Stimulated activated CD4-positive, alpha-beta T cell treated with anti-CD3 and anti-CD28 coated beads, TNF-alpha, amount 100 ng/mL, for 1 hour (primary cell): ENCODE data around the gene RTCA.
"Not testable (repeated sequence)": the region's sequence is repeated elsewhere in the genome, so short reads cannot be mapped to it uniquely, and the experiment has no call there.

Source experiments
- DNase-seq, 3 donors: peaks; one replicate each; pipeline ENCODE4 v3.0.0-alpha.2; 2020; ENCODE audit warnings: low read depth in 3 of 3, low spot score in 1 of 3

The RTCA gene

DNA sequence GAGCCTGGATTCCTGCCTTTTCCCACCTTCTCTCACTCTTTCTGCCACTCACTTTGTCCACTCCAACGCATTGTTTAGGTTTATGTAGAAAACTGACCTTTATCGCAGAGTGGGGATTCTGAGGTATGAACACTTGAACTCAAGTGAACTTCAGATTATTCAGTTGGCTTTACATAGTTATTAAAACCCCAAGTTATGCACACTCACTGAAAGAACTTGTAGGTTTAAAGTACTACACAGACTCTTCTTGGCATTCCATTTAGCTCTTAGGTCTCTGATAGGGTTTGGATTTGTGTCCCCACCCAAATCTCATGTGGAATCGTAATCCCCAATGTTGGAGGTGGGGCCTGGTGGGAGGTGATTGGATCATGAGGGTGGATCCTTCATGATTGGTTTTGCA, 39.9 kb downstream of the RTCA start:
- no peak for DNase-seq

DNA sequence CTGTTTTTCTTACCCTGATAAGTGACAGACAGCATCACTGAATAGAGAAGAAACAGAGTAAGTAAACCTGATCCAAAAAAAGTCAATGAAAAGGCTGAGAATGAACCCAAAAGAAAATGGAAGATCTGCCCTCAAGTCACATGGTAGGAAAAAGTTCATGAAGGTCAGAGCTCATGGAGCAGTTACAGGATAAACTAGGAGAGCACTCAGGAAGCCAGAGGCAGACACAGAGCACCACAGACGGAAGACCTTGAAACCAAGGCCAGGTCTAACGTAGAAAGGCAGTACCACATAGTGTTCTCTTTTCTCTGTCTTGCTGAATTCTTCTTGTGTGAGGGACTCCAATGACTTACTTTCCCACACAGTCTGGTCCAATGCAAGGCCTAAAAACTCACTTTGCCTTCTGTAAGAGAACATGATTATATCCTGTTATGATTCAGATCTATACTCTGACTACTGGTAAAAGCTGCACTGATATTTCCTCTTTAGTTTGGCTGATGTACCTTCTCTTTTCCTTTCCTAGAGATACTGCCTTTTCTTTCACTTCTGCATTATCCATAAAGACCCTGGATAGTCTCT, 40.8 kb downstream of the RTCA start:
- no peak for DNase-seq

DNA sequence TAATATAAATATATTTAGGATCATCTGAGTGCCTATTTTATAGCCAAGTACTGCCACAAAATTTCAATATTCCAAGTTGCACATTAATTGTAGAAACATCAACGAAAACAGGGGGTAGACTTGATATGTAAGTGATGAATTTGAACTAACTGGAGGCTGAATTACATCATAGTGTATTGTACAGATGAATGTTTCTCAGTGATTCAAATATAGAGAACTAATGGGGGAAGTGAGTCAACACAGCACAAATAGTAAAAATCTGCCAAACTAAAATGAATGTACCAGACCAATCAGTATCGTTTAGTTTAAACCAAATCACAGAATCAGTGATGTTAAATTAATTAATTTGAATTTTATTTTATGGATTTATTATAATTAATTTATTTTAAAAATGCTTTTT, 42.8 kb downstream of the RTCA start:
- no peak for DNase-seq

DNA sequence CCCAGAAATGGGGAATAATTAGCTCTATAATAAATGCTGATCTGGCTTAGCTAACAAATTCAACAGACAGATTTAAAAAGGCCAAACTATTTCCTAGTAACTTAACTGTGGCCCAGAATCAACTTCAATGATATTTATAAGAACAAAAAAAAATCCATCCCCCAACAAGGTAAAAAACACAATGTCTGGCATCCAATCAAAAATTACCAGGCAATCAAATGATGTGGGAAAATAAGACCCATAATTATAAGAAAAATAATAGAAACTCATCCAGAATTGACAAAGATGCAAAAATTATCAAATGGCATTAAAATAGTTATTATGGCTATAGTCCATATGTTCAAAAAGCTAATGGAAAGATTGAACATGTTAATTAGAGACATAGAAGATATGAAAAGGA, 43.8 kb downstream of the RTCA start:
- DNase-seq = no peak

DNA sequence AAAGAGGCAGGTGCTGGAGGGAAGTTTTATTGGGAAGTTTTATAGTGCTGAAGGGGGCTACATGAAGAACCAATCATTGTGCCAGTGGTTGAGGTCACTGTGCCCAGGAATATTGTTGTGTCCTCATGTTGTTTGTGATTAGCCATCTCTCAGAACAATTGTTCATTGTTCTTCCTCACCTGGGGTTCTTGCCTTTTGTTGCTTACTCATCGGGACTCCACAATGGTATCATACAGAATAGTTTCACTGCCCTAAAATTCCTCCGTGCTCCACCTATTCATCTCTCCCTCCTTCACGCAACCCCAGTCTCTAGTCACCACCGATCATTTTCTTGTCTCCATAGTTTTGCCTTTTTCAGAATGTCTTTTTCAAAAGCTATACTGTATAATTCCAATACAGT, 47.4 kb downstream of the RTCA start:
- no peak for DNase-seq

DNA sequence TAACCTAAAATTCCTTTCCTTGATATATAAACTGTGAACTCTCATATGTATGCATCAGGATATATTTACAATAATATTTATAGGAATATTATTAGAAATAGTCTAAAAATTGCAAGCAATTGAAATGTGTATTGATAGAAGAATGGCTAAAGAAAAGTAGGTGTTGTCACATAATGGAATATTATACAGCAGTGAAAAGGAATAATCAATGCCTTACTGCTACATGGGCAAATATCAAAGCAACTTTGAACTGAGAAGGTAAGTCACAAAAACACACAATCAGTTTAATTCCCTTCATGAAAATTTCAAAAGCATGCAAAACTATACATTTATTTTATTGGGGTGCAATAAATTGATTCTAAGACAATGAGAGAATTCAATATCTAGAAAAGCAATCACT, 50.6 kb downstream of the RTCA start:
- DNase-seq = no peak

DNA sequence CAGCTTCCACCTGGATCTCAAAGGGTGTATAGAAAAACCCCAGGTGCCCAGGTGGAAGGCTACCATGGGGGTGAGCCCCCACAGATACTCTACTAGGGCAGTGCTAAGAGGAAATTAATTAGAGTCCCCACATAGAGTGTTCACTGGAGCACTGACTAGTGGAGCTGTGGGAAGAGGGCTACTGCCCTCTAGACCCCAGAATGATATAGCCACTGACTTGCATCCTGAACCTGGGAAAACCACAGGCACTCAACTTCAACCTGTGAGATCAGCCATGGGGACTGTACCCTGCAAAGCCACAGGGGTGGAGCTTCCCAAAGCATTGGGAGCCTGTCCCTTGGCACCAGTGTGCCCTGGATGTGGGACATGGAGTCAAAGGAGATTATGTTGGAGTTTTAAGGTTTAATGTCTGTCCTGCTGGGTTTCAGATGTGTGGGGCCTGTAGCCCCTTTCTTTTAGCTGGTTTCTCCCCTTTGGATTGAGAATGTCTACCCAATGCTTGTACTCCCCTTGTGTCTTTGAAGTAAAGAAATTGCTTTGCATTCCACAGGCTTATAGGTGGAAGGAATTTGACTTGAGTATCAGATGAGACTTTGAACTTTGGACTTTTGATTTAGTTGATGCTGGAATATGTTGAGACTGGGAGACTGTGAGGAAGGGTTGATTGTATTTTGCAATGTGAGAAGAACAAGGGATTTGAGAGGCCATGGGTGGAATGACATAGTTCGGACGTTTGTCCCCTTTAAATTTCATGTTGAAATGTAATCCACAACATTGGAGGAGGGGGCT, 54.5 kb downstream of the RTCA start:
- DNase-seq = no peak

DNA sequence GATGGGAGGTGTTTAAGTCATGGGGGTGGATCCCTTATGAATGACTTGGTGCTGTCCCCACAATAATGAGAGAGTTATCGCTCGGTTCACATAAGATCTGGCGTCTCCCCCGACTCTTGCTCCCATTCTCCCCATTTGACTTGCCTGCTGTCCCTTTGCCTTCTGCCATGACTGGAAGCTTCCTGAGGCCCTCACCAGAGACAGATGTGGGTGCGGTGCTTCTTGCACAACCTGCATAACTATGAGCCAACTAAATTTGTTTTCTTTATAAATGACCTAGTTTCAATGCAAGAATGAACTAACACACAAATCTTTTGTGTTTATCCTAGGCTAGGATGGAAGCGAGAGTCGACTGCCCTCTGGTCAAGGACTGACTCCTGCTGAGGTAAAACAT, 55.1 kb downstream of the RTCA start:
- no peak for DNase-seq

DNA sequence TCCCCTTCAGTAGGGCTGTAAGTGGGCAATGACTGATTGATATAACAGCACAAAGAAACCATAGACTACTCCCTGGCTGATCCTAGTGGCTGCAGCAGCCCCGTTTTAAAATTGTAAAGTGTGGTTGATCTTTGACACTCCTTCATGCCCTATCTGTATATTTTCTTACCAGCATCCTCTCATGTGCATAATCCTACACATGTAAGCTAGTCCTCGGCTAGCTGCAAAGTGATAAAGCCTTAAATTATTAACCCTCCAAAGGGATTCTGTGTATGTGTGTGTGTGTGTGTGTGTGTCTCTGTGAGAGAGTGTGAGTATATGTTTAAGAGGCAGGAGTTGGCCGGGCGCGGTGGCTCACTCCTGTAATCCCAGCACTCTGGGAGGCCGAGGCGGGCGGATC, 55.5 kb downstream of the RTCA start:
- no peak for DNase-seq

DNA sequence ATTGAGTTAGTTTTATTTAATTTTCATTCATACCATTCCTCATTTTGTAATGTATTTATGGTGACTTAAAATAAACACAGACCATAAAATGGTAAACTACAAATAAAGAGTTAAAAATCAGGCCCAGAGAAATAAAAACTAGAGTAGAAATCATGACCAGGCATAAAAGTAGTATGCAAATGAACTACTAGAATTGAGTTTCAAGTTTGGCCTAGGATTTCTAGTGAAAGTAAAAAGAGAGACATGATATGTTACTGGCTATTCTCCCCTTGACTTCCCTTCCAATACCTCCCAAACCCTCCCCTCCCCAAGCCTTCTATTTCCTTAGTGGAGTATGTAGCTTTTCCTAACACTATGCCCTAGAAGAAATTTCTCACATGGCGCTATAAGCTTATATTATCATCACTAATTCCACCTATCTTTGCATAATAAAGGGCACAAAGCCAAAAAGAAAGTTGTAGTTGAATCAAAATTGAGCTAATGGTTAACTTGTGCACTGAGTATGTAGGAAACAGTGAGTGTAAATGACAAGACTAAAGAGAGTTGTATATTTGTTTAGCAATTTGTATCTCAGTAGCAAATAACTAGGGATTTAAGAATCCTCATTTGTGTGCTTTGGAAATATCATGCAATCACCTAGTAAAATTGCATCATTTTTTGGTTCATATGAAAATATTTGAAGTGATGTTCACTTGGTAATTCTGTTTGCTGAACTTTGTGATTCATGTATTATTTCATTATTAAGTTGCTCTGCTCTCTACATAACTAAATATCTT, 56.6 kb downstream of the RTCA start:
- DNase-seq = no peak

DNA sequence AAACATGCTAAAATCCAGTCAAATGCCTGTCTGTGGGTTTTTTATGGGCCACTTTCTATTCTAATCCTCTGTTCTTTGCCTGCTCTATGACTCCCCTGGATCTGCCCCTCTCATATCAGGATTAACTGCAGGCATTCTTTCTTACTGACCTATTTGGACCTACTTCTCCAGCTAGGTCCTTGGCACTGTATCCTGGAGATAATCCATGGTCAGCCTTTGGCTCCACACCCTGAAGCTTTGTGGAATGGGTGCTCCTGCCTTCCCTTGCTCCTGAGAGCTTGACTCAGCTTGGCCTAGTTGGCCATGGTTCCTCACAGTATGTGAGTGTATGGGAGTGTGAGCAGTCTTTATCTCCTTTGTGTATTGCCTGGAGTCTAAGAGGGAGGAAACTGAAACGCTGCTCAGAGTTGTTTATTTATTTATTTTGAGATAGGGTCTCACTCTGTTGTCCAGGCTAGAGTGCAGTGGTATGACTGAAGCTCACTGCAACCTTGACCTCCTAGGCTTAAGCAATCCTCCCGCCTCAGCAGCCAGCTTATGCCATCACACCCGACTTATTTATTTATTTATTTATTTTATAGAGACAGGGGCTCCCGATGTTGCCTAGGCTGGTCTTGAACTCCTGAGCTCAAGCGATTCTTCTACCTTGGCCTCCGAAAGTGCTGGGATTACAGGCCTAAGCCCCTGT, 57.5 kb downstream of the RTCA start:
- no peak for DNase-seq

DNA sequence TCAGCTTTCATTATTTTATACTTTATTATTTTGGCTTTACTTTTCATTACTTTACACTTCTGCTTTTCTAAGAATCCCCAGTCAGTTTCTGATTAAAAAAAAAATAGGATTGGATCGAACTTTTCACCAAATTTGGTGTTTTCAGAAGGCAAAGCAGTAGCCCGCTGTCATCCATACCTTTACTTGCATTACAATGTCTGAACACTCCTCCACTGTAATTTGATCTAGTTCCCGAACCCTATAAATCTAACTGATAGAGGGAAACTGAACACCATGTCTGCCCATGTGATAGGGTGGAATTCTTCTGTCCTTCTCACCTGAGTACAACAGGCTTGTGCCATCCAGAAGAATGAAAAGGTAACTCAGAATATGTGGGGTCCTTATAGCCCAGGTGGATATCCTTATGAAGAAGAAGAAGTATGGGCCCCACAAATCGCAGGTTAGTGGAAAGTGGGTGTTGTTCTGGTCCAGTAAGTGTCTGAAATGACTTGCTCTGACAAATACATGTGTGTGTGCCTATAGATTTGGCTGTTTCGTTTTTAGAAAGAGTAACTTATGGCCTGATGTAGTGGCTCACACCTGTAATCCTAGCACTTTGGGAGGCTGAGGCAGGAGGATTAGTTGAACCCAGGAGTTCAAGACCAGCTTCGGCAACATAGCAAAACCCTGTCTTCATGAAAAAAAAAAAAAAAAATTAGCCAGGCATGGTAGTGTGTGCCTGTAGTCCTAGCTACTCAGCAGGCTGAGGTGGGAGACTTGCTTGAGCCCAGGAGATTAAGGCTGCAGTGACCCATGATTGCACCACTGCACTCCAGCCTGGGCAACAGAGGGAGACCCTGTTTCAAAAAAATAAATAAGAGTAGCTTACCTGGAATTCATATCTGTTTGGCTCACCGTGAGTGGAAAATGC, 59.7 kb downstream of the RTCA start:
- no peak for DNase-seq

DNA sequence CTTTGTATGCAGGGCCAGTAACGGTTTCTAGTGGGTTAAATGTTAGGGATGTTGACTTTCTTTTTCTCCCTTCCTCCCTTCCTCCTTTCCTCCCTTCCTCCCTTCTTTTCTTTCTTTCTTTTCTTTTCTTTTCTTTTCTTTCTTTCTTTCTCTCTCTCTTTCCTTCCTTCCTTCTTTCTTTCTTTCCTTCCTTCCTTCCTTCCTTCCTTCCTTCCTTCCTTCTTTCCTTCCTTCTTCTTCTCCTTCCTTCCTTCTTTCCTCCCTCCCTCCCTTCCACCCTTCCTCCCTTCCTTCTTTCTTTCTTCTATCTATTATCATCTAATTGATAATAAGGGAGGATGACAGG, 60.3 kb downstream of the RTCA start:
- DNase-seq = not testable (repeated sequence)

DNA sequence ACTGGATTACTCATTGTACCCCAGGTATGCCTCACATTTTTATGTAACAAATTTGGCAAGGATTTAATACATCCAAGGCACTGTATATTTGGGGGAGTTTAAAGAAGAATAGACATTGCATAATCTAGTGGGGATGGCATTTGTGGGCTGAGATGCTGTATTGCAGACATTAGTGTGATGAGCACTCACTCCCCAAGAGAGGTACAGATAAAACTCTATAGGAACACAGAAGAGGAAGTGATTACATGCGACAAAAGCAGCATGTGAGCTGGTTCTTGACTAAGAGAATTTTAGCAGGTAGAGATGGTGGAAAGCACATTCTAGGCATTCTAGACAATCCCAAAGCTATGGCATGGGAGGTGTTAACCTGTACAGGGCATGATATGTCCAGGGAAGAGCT, 62.1 kb downstream of the RTCA start:
- DNase-seq = no peak

DNA sequence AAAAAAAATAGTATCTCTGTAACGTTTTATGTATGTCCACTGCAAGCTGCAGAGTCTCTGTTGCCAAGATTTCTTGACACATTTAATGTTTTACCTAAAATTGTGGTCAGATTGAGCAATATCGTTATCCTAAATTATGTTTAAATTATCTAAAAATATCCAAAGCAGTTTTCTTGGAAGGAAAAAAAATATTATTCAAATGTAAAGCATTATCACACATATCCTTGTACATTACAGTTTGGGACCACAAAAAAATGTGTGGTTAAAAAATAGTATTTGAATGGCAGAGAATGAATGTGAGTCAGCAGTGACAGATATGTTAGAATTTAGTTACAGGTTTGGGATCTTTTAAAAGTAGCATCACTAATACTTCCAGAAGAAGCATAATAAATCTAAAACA, 65.1 kb downstream of the RTCA start:
- DNase-seq = not testable (repeated sequence)

DNA sequence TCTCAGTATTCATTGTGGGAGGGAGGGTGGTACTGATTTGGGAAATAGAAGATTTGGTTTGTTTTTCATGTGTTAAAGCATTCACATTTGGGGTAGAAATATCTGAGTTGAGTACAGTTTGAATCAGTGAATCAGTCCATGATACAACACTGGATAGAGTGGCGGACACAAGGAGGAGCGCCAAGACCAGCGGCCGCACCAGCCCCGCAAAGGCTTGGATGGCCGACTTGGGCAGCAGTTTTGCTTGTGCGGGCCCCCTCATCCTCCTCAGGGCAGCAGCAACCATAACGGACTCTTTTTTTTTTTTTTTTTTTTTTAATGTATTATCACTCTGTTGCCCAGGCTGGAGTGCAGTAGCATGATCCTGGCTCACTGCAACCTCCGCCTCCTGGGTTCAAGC, 66.3 kb downstream of the RTCA start:
- DNase-seq = no peak

DNA sequence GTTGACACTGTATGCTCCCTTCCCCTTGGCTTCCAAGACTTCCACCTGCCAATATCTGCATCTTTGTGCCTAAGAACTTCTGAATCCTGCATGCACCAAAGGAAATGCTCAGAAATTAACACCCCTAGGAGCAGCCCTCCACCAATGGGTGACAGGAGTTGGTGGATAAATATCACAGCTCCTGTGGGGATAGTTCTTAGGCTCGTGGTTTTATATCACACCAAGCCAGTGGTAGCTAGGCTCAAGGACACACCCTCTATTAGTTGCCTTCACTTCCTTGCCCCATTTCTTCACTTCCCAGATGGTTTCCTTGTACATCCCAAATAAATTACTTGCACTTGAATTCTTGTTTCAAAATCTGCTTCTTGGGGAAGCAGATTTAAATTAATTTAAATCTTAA, 69.4 kb downstream of the RTCA start:
- no peak for DNase-seq

DNA sequence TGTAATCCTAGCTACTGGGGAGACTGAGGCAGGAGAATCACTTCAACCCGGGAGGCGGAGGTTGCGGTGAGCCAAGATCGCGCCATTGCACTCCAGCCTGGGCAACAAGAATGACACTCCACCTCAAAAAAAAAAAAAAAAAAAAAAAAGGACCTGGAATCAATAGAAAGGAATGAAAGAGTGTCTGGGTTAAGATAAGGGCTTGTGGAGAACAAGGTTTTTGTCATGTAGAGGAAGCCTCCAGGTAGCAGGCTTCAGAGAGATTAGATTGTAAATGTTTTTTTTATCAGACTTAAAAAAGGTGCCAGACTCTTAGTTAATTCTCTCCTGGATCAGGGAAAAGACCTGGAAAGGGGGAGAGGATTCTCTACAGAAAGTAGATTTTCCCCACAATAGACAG, 71.9 kb downstream of the RTCA start:
- DNase-seq = not testable (repeated sequence)

DNA sequence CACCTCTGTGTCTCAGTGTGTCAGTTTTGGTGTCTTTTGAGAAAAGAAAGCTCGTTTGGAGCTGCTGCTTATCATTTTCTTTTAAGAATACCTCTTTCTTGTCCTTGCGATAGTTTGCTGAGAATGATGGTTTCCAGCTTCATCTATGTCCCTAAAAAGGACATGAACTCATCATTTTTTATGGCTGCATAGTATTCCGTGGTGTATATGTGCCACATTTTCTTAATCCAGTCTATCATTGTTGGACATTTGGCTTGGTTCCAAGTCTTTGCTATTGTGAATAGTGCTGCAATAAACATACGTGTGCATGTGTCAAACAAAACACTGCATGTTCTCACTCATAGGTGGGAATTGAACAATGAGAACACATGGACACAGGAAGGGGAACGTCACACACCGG, 73.7 kb downstream of the RTCA start:
- not testable (repeated sequence) for DNase-seq

DNA sequence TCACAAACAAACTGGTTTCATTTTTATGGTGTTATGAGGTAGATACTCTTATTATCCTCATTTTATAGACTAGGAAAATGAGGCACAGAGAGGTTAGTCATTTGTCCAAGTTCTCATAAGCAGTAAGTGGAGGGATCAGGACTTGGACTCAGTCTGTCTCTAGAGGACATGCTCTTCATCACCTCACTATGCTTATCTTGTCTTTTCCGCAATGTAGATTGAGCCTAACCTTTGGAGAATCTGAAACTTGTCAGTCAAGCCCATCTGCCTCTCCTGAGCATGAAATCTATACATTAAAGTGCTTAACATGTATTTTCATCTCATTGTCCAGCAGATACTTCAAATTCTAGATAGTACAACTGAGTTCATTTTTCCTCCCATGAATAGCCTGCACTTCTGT, 74.5 kb downstream of the RTCA start:
- DNase-seq = no peak

DNA sequence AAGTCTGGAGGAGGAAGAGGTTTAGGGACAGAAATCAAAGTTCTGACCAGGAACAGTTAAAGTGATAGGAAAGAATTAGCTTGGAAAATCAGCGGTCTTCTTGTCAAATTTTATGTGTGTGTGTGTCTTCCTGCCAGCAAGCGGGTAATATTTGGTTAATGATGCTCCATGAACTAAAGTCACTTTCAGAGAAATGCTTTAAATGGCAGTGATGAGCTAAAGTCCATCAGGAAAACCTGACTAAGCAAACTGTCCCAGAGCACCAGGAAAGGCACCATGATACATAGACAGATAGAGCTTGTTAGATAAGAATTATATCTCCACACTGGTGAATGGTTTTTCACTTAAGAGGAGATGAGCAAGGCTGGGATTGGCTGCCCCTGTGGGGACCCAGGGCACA, 76.3 kb downstream of the RTCA start:
- DNase-seq = no peak
